Pancreas (tissue), 10 donors: ENCODE results near the gene OR6V1. TPM values are rescaled to one million over a fixed set of nuclear protein-coding genes. Genes with fewer than 3 reads are reported as not detected.
A peak's percentile ranks its signal among the peaks of the same experiment; 100 is the strongest.

Experiments used
- ATAC-seq, 4 donors: fragments of 200-7000 bp; cut with Tn5 transposase; one replicate each; pipeline versions ENCODE4 v1.8.0 to v1.9.1; 2020; ENCODE audit warnings: mild to moderate bottlenecking in 4 of 4, moderate library complexity in 4 of 4
- DNase-seq, 6 donors: peaks; one replicate each; pipeline ENCODE4 v3.0.0-alpha.2; 2020
- FAIRE-seq: peaks from 2 replicates; lab custom pipeline; 2012; peaks lifted over from hg19 to GRCh38; lab: Jason Lieb, UNC
- H3K27ac ChIP-seq, 4 donors: fragments of 200-600 bp; sonication (generic); 1 replicate in 3 of 4; 2 replicates in 1 of 4; pipeline versions ENCODE4 v1.5.0 to v1.8.0; 2020
- H3K27me3 ChIP-seq, 4 donors: fragments of 200-600 bp; one replicate each; pipeline ENCODE4 v1.8.0; 2021
- H3K36me3 ChIP-seq, 3 donors: fragments of 200-600 bp; sonication (generic) in 1 of 3; one replicate each; pipeline versions ENCODE4 v1.5.0 to v1.8.0; 2020 to 2021
- H3K4me1 ChIP-seq, 3 donors: fragments of 200-600 bp; one replicate each; pipeline ENCODE4 v1.8.0; 2021
- H3K4me3 ChIP-seq, 4 donors: fragments of 200-600 bp; sonication (generic) in 2 of 4; one replicate each; pipeline versions ENCODE4 v1.5.0 to v1.8.0; 2020 to 2021
- H3K9me3 ChIP-seq, 4 donors: fragments of 200-600 bp; one replicate each; pipeline ENCODE4 v1.8.0; 2021
- CTCF ChIP-seq, 4 donors: fragments of 200-600 bp; sonication (generic) in 3 of 4; IDR thresholded peaks; one replicate each; pipeline versions ENCODE4 v1.5.0 to v1.8.0; 2021; ENCODE audit warnings: antibody characterized with exemption in 4 of 4
- WGBS, 2 donors: extraction: QIAGEN DNeasy Blood & Tissue Kit; methylation state at CpG; one replicate each; pipeline ENCODE4 v1.1.7; 2013; 5-methylcytosine and 5-hydroxymethylcytosine counted together
- intact Hi-C, 3 donors: fragments of 100-400 bp; cut with DNase I; formaldehyde crosslinking; loops; one replicate each; pipeline versions ENCODE4 v1.11.1 to v1.14.2; 2022
- polyA plus RNA-seq, 2 donors: library from polyadenylated mRNA; stranded (reverse); fragments of 200-250 nt; gene quantifications; one replicate each; pipeline ENCODE4 v1.2.3, GENCODE V29; 2013
- total RNA-seq, 6 donors: library from RNA; stranded (reverse); fragmentation: NEBNext Ultra II Directional in 4 of 6; extraction: Animal tissue kit (Norgen Biotek cat#: 25700) in 4 of 6; gene quantifications; one replicate each; pipeline versions ENCODE4 v1.2.1 to v1.2.4, GENCODE V29; 2021 to 2023
- donor health status: healthy with polysubstance abuse.
- donor health status: DM: no; HTN: no; CAD: no; lungs with moderate emphysema.
- donor health status: DM: no; HTN: no; CAD: no.
- donor health status: control.
- donor health status: control.
- donor health status: Bipolar disorder and iron deficiency.
- donor health status: DM: yes; HTN: yes; CAD: no.
- donor health status: DM: no; HTN: no; CAD: no.
- donor health status: DM: no; HTN: no; CAD: no.
- donor health status: DM: yes; HTN: yes; CAD: no.

OR6V1 gene
- total and polyA plus RNA-seq, 8 donors: not detected

DNA sequence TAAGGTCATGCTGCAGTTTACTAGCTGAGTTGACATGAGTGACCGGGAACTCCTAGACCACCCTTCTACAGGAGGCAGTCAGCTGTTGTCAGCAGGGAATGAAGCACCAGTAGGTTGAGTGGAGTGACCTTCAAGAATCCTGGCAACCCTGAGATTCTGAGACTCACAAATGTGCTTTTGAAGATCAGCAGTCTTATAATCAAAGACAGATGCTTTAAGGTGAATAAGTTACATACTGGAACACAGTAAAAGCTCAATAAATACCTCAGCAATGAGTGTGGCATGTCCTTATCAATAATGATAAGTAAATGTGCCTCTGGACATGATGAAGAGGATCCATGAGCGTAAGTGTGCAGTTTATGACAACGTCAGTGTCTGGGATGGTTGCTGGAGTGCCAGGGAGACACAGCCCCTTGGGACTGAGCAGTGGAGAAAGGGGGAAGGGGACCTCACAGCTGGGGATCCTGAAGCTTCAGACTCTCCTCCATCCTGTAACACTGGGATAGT is 11.9 kb upstream of the OR6V1 start:
- H3K27me3 ChIP-seq: no peaks in the 10 kb centered on the region
- H3K27ac ChIP-seq: no peak overlapping the region
- no peaks in the 10 kb centered on the region for H3K9me3 ChIP-seq
- no peak overlapping the region for H3K4me3 ChIP-seq
- FAIRE-seq: no peak
- intact Hi-C loops: no loop called here
- peaks cover 0 to 7% (median 0%) of the 10 kb centered on the region in 3 donors for H3K4me1 ChIP-seq
- 82 to 96% methylated on average over 3 of the region's 3 CpGs for WGBS, 2 donors
- DNase-seq: no peak
- no peak for ATAC-seq
- TF ChIP-seq CTCF (IDR thresholded peaks at IDR 0.05): no peak
- no peaks in the 10 kb centered on the region for H3K36me3 ChIP-seq

DNA sequence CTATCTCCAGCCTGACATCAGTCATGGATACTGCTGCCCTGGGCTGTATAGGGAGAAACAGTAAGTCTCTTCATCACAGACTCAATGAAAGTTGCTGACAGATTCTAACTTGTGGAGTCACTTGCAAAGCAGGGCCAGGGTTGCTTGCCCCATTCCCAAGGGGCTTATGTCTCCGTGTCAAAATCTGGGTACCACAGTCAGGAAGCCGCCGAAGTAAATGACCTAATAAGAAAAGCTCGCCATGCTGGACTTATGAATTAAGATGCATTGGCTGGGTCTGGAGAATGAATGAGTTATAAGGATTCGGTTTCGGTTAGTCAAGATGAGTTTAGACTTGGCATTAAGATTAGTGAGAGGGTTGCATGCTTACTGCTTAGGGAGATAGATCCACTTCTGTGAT is 10.8 kb upstream of the OR6V1 start:
- WGBS, 2 donors: 91 to 95% methylated on average over 6 of the region's 6 CpGs
- TF ChIP-seq CTCF (IDR thresholded peaks at IDR 0.05): no peak
- no peak for FAIRE-seq

GRCh38 chr7:143042159-143042789 is 9.9 kb upstream of the OR6V1 start:
- DNase-seq (no peak), FAIRE-seq (no peak), ATAC-seq (peak in 1 of 4 donors; percentile 18)
- H3K9me3 ChIP-seq: no peaks in the 10 kb centered on the region
- TF ChIP-seq CTCF (IDR thresholded peaks at IDR 0.05): no peak
- peaks cover 0 to 7% (median 0%) of the 10 kb centered on the region in 3 donors for H3K4me1 ChIP-seq
- no peak overlapping the region for H3K27ac ChIP-seq
- H3K4me3 ChIP-seq: no peak overlapping the region
- 52 to 55% methylated on average over 3 of the region's 3 CpGs for WGBS, 2 donors
- no peaks in the 10 kb centered on the region for H3K27me3 ChIP-seq
- no peaks in the 10 kb centered on the region for H3K36me3 ChIP-seq
- intact Hi-C loops: no loop called here

More for the DNA sequence above, 10.8 kb upstream of the OR6V1 start:
- no peaks in the 10 kb centered on the region for H3K9me3 ChIP-seq
- no peaks in the 10 kb centered on the region for H3K27me3 ChIP-seq
- ATAC-seq (no peak), DNase-seq (no peak)
- no peaks in the 10 kb centered on the region for H3K36me3 ChIP-seq
- H3K4me3 ChIP-seq: no peak overlapping the region
- H3K4me1 ChIP-seq: peaks cover 0 to 7% (median 0%) of the 10 kb centered on the region in 3 donors
- intact Hi-C loops: no loop called here
- no peak overlapping the region for H3K27ac ChIP-seq

GRCh38 chr7:143042790-143043271 is 9.3 kb upstream of the OR6V1 start:
- ATAC-seq (peak in 3 of 4 donors; percentile 20 to 61 (median 51)), DNase-seq (no peak), FAIRE-seq (no peak)
- intact Hi-C loops: no loop called here
- no peak for TF ChIP-seq CTCF (IDR thresholded peaks at IDR 0.05)
- Histone ChIP-seq H3K27me3 (no peaks in the 10 kb centered on the region), H3K36me3 (no peaks in the 10 kb centered on the region), H3K9me3 (no peaks in the 10 kb centered on the region), H3K4me1 (peaks cover 0 to 7% (median 0%) of the 10 kb centered on the region in 3 donors), H3K4me3 (no peak overlapping the region), H3K27ac (no peak overlapping the region)
- 31% methylated on average over 6 of the region's 6 CpGs for WGBS, 2 donors

DNA sequence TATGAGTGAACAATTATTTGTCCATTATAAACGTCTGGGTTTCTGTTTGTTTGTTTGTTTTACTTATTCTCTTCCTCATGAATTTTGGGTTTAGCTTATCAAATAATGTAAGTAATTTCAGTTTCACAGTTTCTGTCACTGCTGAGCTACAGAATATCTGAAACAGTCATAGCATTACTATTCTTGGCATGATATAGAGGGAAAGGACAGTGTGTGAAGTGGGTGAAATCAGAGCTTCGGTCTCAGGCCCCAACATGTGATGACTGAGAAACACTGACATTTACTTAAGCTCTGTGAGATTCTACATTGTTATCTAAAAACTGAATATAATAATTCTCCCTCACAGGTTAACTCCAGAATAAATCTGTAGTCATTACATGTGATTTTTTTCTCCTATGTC is 8.8 kb upstream of the OR6V1 start:
- ATAC-seq (no peak), DNase-seq (no peak), FAIRE-seq (no peak)
- Histone ChIP-seq H3K27me3 (no peaks in the 10 kb centered on the region), H3K27ac (no peak overlapping the region), H3K36me3 (no peaks in the 10 kb centered on the region), H3K4me1 (peaks cover 0 to 7% (median 0%) of the 10 kb centered on the region in 3 donors), H3K9me3 (no peaks in the 10 kb centered on the region), H3K4me3 (no peak overlapping the region)
- 44 to 47% methylated on average over 2 of the region's 2 CpGs for WGBS, 2 donors
- intact Hi-C loops: no loop called here
- no peak for TF ChIP-seq CTCF (IDR thresholded peaks at IDR 0.05)
